K562 (cell line): ENCODE data around the gene MBNL1.

Source experiments
- CUX1 ChIP-seq: fragments of 200-800 bp; sonication (Bioruptor generic); IDR thresholded peaks from 2 replicates; pipeline ENCODE4 v1.6.1; 2016; ENCODE audit warnings: missing genetic modification characterization, missing compliant biosample characterization
- HDAC1 ChIP-seq, 2 experiments: fragments of 450-650 bp; IDR thresholded peaks; 2 replicates each; pipeline ENCODE4 v1.6.1; 2016 to 2017; ENCODE audit warnings: inconsistent platforms in 1 of 2, mild to moderate bottlenecking in 1 of 2, moderate library complexity in 1 of 2
- KLF16 ChIP-seq: IDR thresholded peaks from 2 replicates; pipeline ENCODE4 v1.6.1; 2016; ENCODE audit warnings: antibody characterized with exemption
- MAX ChIP-seq: sonication (generic); formaldehyde crosslinking; IDR thresholded peaks from 2 replicates; pipeline ENCODE4 v1.9.0; 2022; ENCODE audit warnings: mild to moderate bottlenecking, missing genetic modification reagents
- POLR2A ChIP-seq: fragments of 450-650 bp; conservative IDR thresholded peaks from 2 replicates; pipeline ENCODE4 v1.6.1; 2016
- PREB ChIP-seq: sonication (generic); formaldehyde crosslinking; IDR thresholded peaks from 2 replicates; pipeline ENCODE4 v1.8.1; 2023; ENCODE audit warnings: mild to moderate bottlenecking, missing genetic modification reagents
- SP1 ChIP-seq: sonication (generic); formaldehyde crosslinking; IDR thresholded peaks from 2 replicates; pipeline ENCODE4 v1.8.1; 2022; ENCODE audit warnings: mild to moderate bottlenecking, missing genetic modification reagents
- TOE1 ChIP-seq, 2 experiments: fragments of 450-650 bp in 1 of 2; sonication (generic) in 1 of 2; formaldehyde crosslinking in 1 of 2; IDR thresholded peaks; 2 replicates each; pipeline versions ENCODE4 v1.7.1 to v1.8.0; 2016 to 2022; ENCODE audit warnings: borderline replicate concordance in 2 of 2, mild to moderate bottlenecking in 2 of 2, antibody characterized with exemption in 1 of 2, inconsistent platforms in 1 of 2, low read depth in 1 of 2, missing genetic modification reagents in 1 of 2, moderate library complexity in 1 of 2
- XRCC5 ChIP-seq: fragments of 200-400 bp; formaldehyde crosslinking; IDR thresholded peaks from 2 replicates; pipeline ENCODE4 v1.6.1; 2017; ENCODE audit warnings: low read depth, mild to moderate bottlenecking, low read length
- ZFP36 ChIP-seq: fragments of 150-350 bp; IDR thresholded peaks from 2 replicates; pipeline ENCODE4 v1.6.1; 2018; ENCODE audit warnings: low read length, low read depth; ENCODE audit not compliant: partially characterized antibody
- ZNF143 ChIP-seq: sonication (generic); formaldehyde crosslinking; IDR thresholded peaks from 2 replicates; pipeline ENCODE4 v1.9.0; 2022; ENCODE audit warnings: mild to moderate bottlenecking, missing genetic modification reagents
- ZNF274 ChIP-seq: IDR thresholded peaks from 2 replicates; pipeline ENCODE4 v1.6.1; 2011; ENCODE audit warnings: low read depth, mild to moderate bottlenecking, low read length, moderate library complexity, borderline replicate concordance
- ZNF740 ChIP-seq, 3 experiments: fragments of 200-800 bp in 1 of 3; sonication (Bioruptor generic) in 1 of 3; sonication (generic) in 1 of 3; formaldehyde crosslinking in 1 of 3; IDR thresholded peaks; 2 replicates each; pipeline versions ENCODE4 v1.6.1 to v1.8.0; 2016 to 2022; ENCODE audit warnings: mild to moderate bottlenecking in 2 of 3, missing compliant biosample characterization in 2 of 3, missing genetic modification characterization in 2 of 3, missing genetic modification reagents in 1 of 3

GRCh38 chr3:152377184-152377570 lies 108.4 kb downstream of the MBNL1 start:
- TF ChIP-seq CUX1 = no peak
- TF ChIP-seq ZNF274 = no peak
- TF ChIP-seq HDAC1 (IDR thresholded peaks at IDR 0.05) = no peak
- TF ChIP-seq TOE1 (IDR thresholded peaks at IDR 0.05; ENCODE audit: borderline replicate concordance) = no peak
- TF ChIP-seq TOE1 (CRISPR knock-in tag; IDR thresholded peaks at IDR 0.05; ENCODE audit: borderline replicate concordance, low read depth) = no peak
- no peak for TF ChIP-seq ZNF740 (CRISPR knock-in tag; IDR thresholded peaks at IDR 0.05)
- no peak for TF ChIP-seq ZNF740 (tag; IDR thresholded peaks at IDR 0.05)
- no peak for TF ChIP-seq ZFP36
- no peak for TF ChIP-seq XRCC5
- no peak for TF ChIP-seq POLR2A
- no peak for TF ChIP-seq PREB (CRISPR knock-in tag)
- TF ChIP-seq SP1 (CRISPR knock-in tag) = no peak
- no peak for TF ChIP-seq ZNF143 (CRISPR knock-in tag)
- no peak for TF ChIP-seq KLF16
- TF ChIP-seq MAX = no peak
